Left renal cortex interstitium (tissue), 4 donors: Measurements from ENCODE around the gene CAPZA3. TPM values are rescaled to one million over a fixed set of nuclear protein-coding genes. Genes with fewer than 3 reads are reported as not detected.
"Not testable (repeated sequence)": the region's sequence is repeated elsewhere in the genome, so short reads cannot be mapped to it uniquely, and the experiment has no call there.

Experiments
- DNase-seq, 4 donors: peaks; one replicate each; pipeline ENCODE4 v3.0.0-alpha.2; 2013; ENCODE audit warnings: low read depth in 4 of 4, low spot score in 2 of 4, missing footprints in 1 of 4
- polyA plus RNA-seq, 4 donors: library from polyadenylated mRNA; unstranded; fragments of 120-200 nt; gene quantifications; one replicate each; pipeline ENCODE4 v1.2.1, GENCODE V29; 2013; ENCODE audit not compliant: insufficient read length in 4 of 4

The CAPZA3 gene
- polyA plus RNA-seq, 4 donors = 0.13 to 0.69 (median 0.37) TPM

DNA sequence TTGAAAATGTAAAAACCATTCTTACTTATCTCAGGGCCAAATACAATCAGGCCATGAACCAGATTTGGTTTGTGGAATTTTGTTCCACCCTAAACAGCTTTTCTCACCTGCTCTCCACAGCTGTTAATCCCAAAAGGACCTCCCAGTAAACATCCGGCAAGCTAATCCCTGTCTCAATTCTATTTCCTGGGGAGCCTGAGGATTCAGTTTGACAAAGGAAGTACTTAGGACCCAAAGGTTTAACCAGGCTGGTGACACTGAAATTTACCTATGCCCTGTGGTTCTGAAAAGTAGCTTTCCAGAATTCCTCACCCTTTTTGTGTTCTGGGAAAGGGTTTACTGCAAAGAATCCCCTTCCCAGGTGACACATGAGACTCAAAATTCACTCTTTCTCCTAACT, 15.0 kb downstream of the CAPZA3 start:
- DNase-seq = no peak

GRCh38 chr12:18753481-18754123, 15.7 kb downstream of the CAPZA3 start:
- DNase-seq = no peak

GRCh38 chr12:18754124-18754707, 16.3 kb downstream of the CAPZA3 start:
- DNase-seq = no peak

- no peak for DNase-seq
Observed at GRCh38 chr12:18755341-18755740, 17.4 kb downstream of the CAPZA3 start.

DNA sequence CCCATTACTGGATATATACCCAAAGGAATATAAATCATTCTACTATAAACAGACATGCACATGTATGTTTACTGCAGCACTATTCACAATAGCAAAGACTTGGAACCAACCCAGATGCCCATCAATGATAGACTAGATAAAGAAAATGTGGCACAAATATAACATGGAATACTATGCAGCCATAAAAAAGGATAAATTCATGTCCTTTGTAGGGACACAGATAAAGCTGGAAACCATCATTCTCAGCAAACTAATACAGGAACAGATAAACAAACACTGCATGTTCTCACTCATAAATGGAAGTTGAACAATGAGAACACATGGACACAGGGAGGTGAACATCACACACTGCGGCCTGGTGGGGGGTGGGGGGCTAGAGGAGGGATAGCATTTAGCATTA, 28.6 kb downstream of the CAPZA3 start:
- not testable (repeated sequence) for DNase-seq

DNA sequence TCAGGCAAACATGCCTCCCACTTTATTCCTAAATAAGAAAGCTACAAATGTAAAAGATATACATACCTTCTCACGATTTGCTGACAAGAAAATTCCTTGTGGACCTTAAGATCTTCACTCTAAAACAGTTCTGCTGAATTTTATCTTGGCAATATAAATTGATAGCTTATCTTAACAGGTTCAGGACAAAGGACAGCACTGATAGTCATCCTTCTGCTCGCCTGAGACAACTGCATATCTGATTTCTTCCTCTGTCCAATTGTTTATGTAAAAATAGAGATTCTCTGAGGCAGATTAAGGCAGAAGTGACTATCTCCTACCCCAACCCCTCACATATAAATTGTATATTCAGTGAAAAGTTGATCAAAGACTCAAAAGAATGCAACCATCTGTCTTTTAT, 44.9 kb downstream of the CAPZA3 start:
- DNase-seq = no peak

DNA sequence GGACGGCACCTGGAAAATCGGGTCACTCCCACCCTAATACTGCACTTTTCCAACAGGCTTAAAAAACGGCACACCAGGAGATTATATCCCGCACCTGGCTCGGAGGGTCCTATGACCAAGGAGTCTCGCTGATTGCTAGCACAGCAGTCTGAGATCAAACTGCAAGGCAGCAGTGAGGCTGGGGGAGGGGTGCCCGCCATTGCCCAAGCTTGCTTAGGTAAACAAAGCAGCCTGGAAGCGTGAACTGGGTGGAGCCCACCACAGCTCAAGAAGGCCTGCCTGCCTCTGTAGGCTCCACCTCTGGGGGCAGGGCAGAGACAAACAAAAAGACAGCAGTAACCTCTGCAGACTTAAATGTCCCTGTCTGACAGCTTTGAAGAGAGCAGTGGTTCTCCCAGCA, 47.5 kb downstream of the CAPZA3 start:
- DNase-seq = not testable (repeated sequence)

Other genes with a start within 250 kb of the CAPZA3 start
- gene PLCZ1, start 107 bp upstream of the CAPZA3 start, polyA plus RNA-seq = 1 to 10 TPM in 2 of 4 donors, under 1 TPM in 2; 0.41 to 1.2 (median 1.0) TPM